Thyroid gland (tissue), 4 donors: Measurements from ENCODE around the gene IRX6.

Source experiments
- POLR2A ChIP-seq, 2 donors: fragments of 450-650 bp; IDR thresholded peaks; one replicate each; pipeline ENCODE4 v1.6.1; 2017; ENCODE audit warnings: antibody characterized with exemption in 2 of 2, mild to moderate bottlenecking in 2 of 2, moderate library complexity in 1 of 2
- TF ChIP-seq, protein P1 (sequence below), 6 experiments: fragments of 200-600 bp in 3 of 6; fragments of 450-650 bp in 3 of 6; sonication (generic) in 3 of 6; IDR thresholded peaks; one replicate each; pipeline ENCODE4 v1.5.1; 2016 to 2019; ENCODE audit warnings: antibody characterized with exemption in 6 of 6, mild to moderate bottlenecking in 2 of 6, inconsistent platforms in 1 of 6, moderate library complexity in 1 of 6

DNA sequence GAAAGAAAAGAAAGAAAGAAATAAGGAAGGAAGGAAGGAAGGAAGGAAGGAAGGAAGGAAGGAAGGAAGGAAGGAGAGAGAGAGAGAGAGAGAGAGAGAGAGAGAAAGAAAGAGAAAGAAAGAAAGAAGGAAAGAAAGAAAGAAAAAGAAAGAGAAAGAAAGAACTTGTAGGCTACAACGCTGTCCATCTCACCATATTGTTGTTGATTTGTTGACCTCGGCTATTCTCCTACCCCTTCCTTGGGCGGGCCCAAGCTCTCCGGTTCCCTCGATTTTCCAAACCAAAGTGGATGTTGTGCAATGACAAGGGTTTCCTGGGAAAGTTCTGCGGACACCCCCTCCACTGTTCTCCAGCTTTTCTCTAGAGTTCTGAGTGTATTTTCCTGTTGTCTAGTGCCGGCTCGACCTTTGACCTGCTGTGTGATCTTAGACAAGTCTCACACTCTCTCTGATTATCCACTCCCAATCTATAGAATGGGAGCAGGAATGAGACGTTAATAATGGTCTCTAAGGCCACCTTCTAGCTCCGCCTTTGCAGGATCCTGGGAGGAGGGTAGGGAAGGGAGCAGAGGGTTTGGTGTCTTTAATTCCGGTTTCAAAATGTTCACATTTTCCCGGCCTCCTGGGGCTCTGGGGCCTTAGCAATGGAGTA is 1.6 kb downstream of the IRX6 start:
- TF ChIP-seq, protein P1, sequence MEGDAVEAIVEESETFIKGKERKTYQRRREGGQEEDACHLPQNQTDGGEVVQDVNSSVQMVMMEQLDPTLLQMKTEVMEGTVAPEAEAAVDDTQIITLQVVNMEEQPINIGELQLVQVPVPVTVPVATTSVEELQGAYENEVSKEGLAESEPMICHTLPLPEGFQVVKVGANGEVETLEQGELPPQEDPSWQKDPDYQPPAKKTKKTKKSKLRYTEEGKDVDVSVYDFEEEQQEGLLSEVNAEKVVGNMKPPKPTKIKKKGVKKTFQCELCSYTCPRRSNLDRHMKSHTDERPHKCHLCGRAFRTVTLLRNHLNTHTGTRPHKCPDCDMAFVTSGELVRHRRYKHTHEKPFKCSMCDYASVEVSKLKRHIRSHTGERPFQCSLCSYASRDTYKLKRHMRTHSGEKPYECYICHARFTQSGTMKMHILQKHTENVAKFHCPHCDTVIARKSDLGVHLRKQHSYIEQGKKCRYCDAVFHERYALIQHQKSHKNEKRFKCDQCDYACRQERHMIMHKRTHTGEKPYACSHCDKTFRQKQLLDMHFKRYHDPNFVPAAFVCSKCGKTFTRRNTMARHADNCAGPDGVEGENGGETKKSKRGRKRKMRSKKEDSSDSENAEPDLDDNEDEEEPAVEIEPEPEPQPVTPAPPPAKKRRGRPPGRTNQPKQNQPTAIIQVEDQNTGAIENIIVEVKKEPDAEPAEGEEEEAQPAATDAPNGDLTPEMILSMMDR (IDR thresholded peaks at IDR 0.05): no peak
- TF ChIP-seq POLR2A (IDR thresholded peaks at IDR 0.05): no peak
